GM06990 (cell line): Measurements from ENCODE around the gene DDRGK1.

Experiments used
- DNase-seq: peaks from one replicate; pipeline ENCODE4 v3.0.0-alpha.2; 2011; ENCODE audit not compliant: insufficient read length; ENCODE audit errors: extremely low read depth
- H3K27me3 ChIP-seq: replicated peaks from 2 replicates; pipeline ENCODE4 v1.6.0; 2011; ENCODE audit warnings: low read length; ENCODE audit not compliant: control insufficient read depth, insufficient read depth
- H3K36me3 ChIP-seq: 2 replicates; pipeline ENCODE4 v1.5.1; 2011; ENCODE audit warnings: low read length; ENCODE audit not compliant: control insufficient read depth, insufficient read depth
- H3K4me3 ChIP-seq: replicated peaks from 2 replicates; pipeline ENCODE4 v1.5.1; 2011; ENCODE audit warnings: low read depth, mild to moderate bottlenecking, control low read depth, low read length
- TF ChIP-seq, protein P1 (sequence below): IDR thresholded peaks from 2 replicates; pipeline ENCODE4 v1.5.1; 2011; ENCODE audit warnings: low read length, control low read depth, mild to moderate bottlenecking, inconsistent platforms; ENCODE audit not compliant: insufficient read depth, poor library complexity, severe bottlenecking

DDRGK1 gene

DNA sequence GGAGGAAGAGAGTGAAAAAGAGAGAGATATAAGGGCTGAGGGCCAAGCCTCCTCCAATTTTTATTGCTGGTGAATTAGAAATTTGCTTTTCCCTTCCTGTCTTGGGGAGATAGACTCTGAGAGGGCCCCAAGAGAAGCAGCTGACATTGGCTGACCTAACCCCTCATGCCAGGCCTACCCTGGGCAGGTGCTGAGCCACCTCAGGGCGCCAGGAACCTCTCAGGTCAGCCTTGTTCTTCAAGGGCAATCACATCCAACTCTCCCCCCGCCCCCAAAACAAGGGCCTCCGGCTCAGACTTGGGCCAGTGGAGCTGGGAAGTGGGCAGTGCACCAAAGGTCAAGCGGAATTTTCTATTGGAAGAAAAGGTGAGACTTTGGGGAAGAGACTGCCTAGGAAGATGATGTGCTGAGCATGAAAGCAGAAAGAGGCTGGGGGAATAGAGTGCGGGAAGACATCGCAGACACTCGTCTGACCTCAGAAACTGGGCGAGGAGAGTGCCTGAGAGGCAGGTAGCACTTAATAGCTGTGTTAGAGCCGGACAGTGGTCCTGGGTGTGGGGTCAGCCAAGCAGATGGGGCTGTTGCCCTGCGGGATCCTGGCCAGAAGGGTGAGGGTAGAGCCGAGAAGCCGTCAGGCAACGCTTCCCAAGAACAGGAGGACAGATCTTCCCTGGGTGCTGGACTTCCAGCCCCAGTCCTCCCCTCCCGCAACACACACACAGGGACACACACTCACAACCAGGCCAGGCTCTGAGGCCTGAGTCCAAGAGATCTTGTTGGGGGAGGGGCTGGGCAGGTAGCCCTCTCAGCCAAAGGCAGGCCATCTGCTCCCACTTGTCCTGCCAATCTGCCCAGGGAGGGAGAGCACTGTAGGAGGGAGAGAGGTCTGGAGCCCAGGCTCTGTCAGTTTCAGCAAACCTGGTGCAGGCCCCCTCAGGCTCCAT lies 41.1 kb downstream of the DDRGK1 start:
- DNase-seq, result no peak
- TF ChIP-seq, protein P1, sequence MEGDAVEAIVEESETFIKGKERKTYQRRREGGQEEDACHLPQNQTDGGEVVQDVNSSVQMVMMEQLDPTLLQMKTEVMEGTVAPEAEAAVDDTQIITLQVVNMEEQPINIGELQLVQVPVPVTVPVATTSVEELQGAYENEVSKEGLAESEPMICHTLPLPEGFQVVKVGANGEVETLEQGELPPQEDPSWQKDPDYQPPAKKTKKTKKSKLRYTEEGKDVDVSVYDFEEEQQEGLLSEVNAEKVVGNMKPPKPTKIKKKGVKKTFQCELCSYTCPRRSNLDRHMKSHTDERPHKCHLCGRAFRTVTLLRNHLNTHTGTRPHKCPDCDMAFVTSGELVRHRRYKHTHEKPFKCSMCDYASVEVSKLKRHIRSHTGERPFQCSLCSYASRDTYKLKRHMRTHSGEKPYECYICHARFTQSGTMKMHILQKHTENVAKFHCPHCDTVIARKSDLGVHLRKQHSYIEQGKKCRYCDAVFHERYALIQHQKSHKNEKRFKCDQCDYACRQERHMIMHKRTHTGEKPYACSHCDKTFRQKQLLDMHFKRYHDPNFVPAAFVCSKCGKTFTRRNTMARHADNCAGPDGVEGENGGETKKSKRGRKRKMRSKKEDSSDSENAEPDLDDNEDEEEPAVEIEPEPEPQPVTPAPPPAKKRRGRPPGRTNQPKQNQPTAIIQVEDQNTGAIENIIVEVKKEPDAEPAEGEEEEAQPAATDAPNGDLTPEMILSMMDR, result no peak
- Histone ChIP-seq H3K36me3 (no peaks in the 10 kb centered on the region), H3K27me3 (no peaks in the 10 kb centered on the region), H3K4me3 (no peak overlapping the region)

DNA sequence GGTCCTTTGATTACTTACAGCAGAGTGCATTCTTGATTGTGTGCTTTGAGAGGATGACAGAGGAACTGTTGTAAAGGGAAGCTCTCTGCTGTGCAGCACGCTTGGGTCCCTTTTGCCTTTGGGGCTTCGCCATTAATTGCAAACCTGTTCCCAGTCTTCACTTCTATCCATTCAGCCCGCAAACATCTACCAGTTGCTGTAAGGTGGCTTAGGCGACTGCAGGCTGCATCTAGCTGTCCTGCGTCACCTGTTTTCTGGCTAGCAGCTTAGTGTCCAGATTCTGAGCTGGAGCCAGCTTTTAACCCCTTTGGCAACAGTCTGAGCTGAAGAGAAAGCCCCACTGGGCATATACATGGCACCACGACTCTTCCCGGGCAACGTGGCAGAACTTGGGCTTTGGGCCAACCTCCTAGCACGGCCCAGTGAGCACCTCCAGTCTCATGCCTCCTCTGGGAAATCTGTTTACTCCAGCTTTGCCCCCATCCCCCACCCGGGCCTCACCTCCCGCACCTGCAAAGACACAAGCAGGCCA lies 42.3 kb downstream of the DDRGK1 start:
- Histone ChIP-seq H3K36me3 (no peaks in the 10 kb centered on the region), H3K27me3 (no peaks in the 10 kb centered on the region), H3K4me3 (no peak overlapping the region)
- TF ChIP-seq, protein P1, result no peak
- no peak for DNase-seq

DNA sequence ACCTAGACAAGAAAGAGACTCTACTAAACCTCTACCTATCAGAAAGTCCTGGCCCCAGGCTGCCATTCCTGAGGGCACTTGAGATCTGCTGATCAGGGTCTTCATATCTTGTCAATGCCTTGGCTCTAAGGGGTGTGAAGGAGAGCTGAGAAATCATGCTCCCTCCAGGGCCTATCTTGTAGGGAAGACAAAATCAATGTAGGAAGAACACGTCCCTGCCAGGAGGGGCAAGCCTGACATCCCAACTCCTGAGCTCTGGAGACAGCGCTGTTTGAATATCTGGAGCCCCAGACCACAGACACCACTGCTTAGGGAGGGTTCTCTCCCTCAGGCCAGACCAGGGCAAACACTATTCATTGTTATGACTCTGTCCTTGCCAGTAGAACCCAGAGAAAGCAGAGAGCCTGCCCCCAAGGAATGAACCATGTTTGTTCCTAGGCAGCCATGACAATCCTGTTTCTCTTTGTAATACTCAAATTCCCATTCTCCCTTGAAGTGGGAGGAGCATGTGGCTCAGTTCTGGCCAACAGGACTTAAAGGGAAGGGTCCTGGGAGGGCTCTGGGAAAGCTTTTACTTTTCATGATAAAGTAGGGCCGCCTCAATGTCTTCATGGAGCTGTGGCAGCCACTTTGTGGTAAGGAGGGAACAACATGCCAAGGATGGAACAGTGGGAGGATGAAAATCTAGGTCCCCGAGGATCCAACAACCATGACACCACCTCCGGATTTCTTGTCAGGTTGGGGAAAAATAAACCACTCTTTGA lies 43.0 kb downstream of the DDRGK1 start:
- DNase-seq, result no peak
- Histone ChIP-seq H3K27me3 (no peaks in the 10 kb centered on the region), H3K4me3 (no peak overlapping the region), H3K36me3 (no peaks in the 10 kb centered on the region)
- TF ChIP-seq, protein P1, result no peak

DNA sequence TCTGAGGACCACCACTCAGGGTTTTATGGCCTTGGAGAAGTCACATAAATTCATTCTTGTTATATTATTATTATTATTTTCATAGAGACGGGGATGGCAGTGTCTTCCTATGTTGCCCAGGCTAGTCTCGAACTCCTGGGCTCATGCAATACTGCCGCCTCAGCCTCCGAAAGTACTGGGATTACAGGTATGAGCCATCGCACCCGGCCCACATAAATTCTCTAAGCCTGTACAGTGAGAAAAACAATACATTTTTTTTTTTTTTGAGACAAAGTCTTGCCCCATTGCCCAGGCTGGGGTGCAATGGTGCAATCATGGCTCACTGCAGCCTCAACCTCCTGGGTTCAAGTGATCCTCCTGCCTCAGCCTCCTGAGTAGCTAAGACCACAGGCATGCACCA lies 44.1 kb downstream of the DDRGK1 start:
- DNase-seq, result no peak
- TF ChIP-seq, protein P1, result no peak
- H3K4me3 ChIP-seq, result peak overlapping the region; percentile 97

DNA sequence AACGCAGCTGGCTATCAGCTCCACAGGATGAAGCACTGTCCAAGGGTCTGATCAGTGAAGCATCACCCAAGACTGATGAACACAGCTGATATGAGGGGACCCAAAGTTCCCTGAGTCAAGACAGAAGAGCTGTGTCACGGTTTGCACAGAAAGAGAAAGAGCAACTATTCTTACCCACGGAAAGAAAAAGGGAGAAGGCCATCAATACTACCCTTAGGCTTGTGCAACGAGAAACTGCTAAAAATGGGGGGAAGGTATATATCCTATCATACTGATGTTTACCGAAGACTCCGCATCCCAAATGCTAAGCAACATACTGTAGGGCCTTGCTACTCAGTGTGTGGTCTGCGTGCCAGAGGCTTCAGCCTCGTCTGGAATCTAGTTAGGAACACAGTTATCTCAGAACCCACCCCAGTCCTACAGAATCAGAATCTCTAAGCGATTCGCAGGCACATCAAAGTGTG lies 45.5 kb downstream of the DDRGK1 start:
- no peak for DNase-seq
- peaks cover 1% of the 10 kb centered on the region for H3K36me3 ChIP-seq
- TF ChIP-seq, protein P1, result no peak
- peak overlapping the region; percentile 97 for H3K4me3 ChIP-seq
- H3K27me3 ChIP-seq, result no peaks in the 10 kb centered on the region

More for the DNA sequence above, 44.1 kb downstream of the DDRGK1 start:
- no peaks in the 10 kb centered on the region for H3K27me3 ChIP-seq
- no peaks in the 10 kb centered on the region for H3K36me3 ChIP-seq
